Skeletal muscle tissue (tissue), 4 donors: ENCODE data around the gene RNASET2. TPM values are rescaled to one million over a fixed set of nuclear protein-coding genes. Genes with fewer than 3 reads are reported as not detected.
"Not testable (repeated sequence)": the region's sequence is repeated elsewhere in the genome, so short reads cannot be mapped to it uniquely, and the experiment has no call there.

Experiments used
- H3K27ac ChIP-seq: one replicate; pipeline ENCODE4 v1.7.0; 2013; ENCODE audit warnings: mild to moderate bottlenecking, low read depth, low read length, inconsistent platforms
- H3K27me3 ChIP-seq, 3 donors: one replicate each; pipeline ENCODE4 v1.7.0; 2013; ENCODE audit warnings: low read length in 3 of 3; ENCODE audit not compliant: control insufficient read depth in 3 of 3, insufficient read depth in 3 of 3
- H3K36me3 ChIP-seq, 3 donors: one replicate each; pipeline ENCODE4 v1.7.0; 2013; ENCODE audit warnings: low read length in 3 of 3; ENCODE audit not compliant: control insufficient read depth in 3 of 3, insufficient read depth in 3 of 3
- H3K4me1 ChIP-seq, 3 donors: one replicate each; pipeline ENCODE4 v1.7.0; 2013; ENCODE audit warnings: low read length in 3 of 3, mild to moderate bottlenecking in 3 of 3; ENCODE audit not compliant: control insufficient read depth in 3 of 3, insufficient read depth in 3 of 3
- H3K4me3 ChIP-seq, 3 donors: one replicate each; pipeline ENCODE4 v1.7.0; 2013; ENCODE audit warnings: low read length in 3 of 3
- H3K9ac ChIP-seq, 3 donors: one replicate each; pipeline ENCODE4 v1.7.0; 2013; ENCODE audit warnings: low read length in 3 of 3, mild to moderate bottlenecking in 3 of 3, moderate library complexity in 2 of 3, low read depth in 1 of 3
- H3K9me3 ChIP-seq, 3 donors: one replicate each; pipeline ENCODE4 v1.7.0; 2013; ENCODE audit warnings: low read length in 3 of 3; ENCODE audit not compliant: control insufficient read depth in 3 of 3
- total RNA-seq: library from RNA; depleted of rRNA; stranded (reverse); fragments of >200 nt; gene quantifications from one replicate; pipeline ENCODE4 v1.2.3, GENCODE V29; 2014
- donor health status: Osteomylitis.

Gene RNASET2
- total RNA-seq, 1 donor from 2014 or later = 20.9 TPM

- H3K9me3 ChIP-seq, H3K4me1 ChIP-seq, H3K4me3 ChIP-seq, H3K27ac ChIP-seq, H3K9ac ChIP-seq, H3K36me3 ChIP-seq, H3K27me3 ChIP-seq: not testable (repeated sequence)
Observed at GRCh38 chr6:166915484-166915883, 40.9 kb downstream of the RNASET2 start.

- not testable (repeated sequence) for H3K4me3 ChIP-seq, H3K27me3 ChIP-seq, H3K36me3 ChIP-seq, H3K9ac ChIP-seq, H3K27ac ChIP-seq, H3K4me1 ChIP-seq, H3K9me3 ChIP-seq
Observed at GRCh38 chr6:166914952-166915351, 41.4 kb downstream of the RNASET2 start.

- Histone ChIP-seq H3K4me1 (peaks cover 0 to 3% (median 0%) of the 10 kb centered on the region in 3 donors), H3K4me3 (no peak overlapping the region), H3K27me3 (peaks cover 0 to 8% (median 6%) of the 10 kb centered on the region in 3 donors), H3K27ac (no peak overlapping the region), H3K9ac (no peak overlapping the region), H3K9me3 (no peaks in the 10 kb centered on the region), H3K36me3 (no peaks in the 10 kb centered on the region)
Observed at GRCh38 chr6:166911248-166911677, 45.1 kb downstream of the RNASET2 start.

- Histone ChIP-seq H3K27me3 (peaks cover 2 to 10% (median 6%) of the 10 kb centered on the region in 3 donors), H3K27ac (no peak overlapping the region), H3K4me1 (peaks cover 0 to 3% (median 0%) of the 10 kb centered on the region in 3 donors), H3K36me3 (no peaks in the 10 kb centered on the region), H3K9ac (no peak overlapping the region), H3K4me3 (no peak overlapping the region), H3K9me3 (no peaks in the 10 kb centered on the region)
Observed at GRCh38 chr6:166910601-166911000, 45.7 kb downstream of the RNASET2 start.

GRCh38 chr6:166908811-166909210 is 47.5 kb downstream of the RNASET2 start:
- Histone ChIP-seq H3K4me3 (no peak overlapping the region), H3K9ac (no peak overlapping the region), H3K9me3 (no peaks in the 10 kb centered on the region), H3K36me3 (no peaks in the 10 kb centered on the region), H3K27ac (no peak overlapping the region), H3K4me1 (peaks cover 0 to 3% (median 2%) of the 10 kb centered on the region in 3 donors), H3K27me3 (peaks cover 14 to 27% (median 21%) of the 10 kb centered on the region in 3 donors)

GRCh38 chr6:166907871-166908806 is 48.2 kb downstream of the RNASET2 start:
- Histone ChIP-seq H3K4me1 (peaks cover 0 to 3% (median 2%) of the 10 kb centered on the region in 3 donors), H3K9me3 (no peaks in the 10 kb centered on the region), H3K36me3 (no peaks in the 10 kb centered on the region), H3K4me3 (no peak overlapping the region), H3K27me3 (peaks cover 19 to 31% (median 27%) of the 10 kb centered on the region in 3 donors), H3K9ac (no peak overlapping the region), H3K27ac (no peak overlapping the region)

- Histone ChIP-seq H3K9ac (no peak overlapping the region), H3K4me1 (peaks cover 0 to 3% (median 2%) of the 10 kb centered on the region in 3 donors), H3K4me3 (no peak overlapping the region), H3K27me3 (peaks cover 19 to 31% (median 27%) of the 10 kb centered on the region in 3 donors), H3K36me3 (no peaks in the 10 kb centered on the region), H3K9me3 (no peaks in the 10 kb centered on the region), H3K27ac (no peak overlapping the region)
Observed at GRCh38 chr6:166907373-166907841, 48.9 kb downstream of the RNASET2 start.

GRCh38 chr6:166906376-166907044 is 49.8 kb downstream of the RNASET2 start:
- H3K9ac ChIP-seq = no peak overlapping the region
- H3K27me3 ChIP-seq = peaks cover 19 to 38% (median 27%) of the 10 kb centered on the region in 3 donors
- H3K36me3 ChIP-seq = no peaks in the 10 kb centered on the region
- H3K4me3 ChIP-seq = no peak overlapping the region
- H3K27ac ChIP-seq = no peak overlapping the region
- peaks cover 0 to 3% (median 2%) of the 10 kb centered on the region in 3 donors for H3K4me1 ChIP-seq
- peaks cover 0 to 5% (median 0%) of the 10 kb centered on the region in 3 donors for H3K9me3 ChIP-seq

- Histone ChIP-seq H3K27me3 (peaks cover 19 to 38% (median 27%) of the 10 kb centered on the region in 3 donors), H3K9ac (no peak overlapping the region), H3K36me3 (no peaks in the 10 kb centered on the region), H3K27ac (no peak overlapping the region), H3K4me3 (no peak overlapping the region), H3K9me3 (peaks cover 0 to 10% (median 2%) of the 10 kb centered on the region in 3 donors), H3K4me1 (peaks cover 0 to 3% (median 2%) of the 10 kb centered on the region in 3 donors)
Observed at GRCh38 chr6:166905505-166906134, 50.7 kb downstream of the RNASET2 start.
